K562 (cell line): ENCODE results near the gene LZTS2. TPM values are rescaled to one million over a fixed set of nuclear protein-coding genes. Genes with fewer than 3 reads are reported as not detected.

Source experiments
- C11orf30 ChIP-seq: fragments of 450-650 bp; IDR thresholded peaks from 2 replicates; pipeline ENCODE4 v1.6.1; 2016; ENCODE audit warnings: low read depth, mild to moderate bottlenecking
- FUS ChIP-seq: fragments of 200-400 bp; formaldehyde crosslinking; optimal IDR thresholded peaks from 2 replicates; pipeline ENCODE3; 2017; ENCODE audit warnings: low read depth, low read length
- HDAC1 ChIP-seq, 2 experiments: fragments of 450-650 bp; IDR thresholded peaks; 2 replicates each; pipeline ENCODE4 v1.6.1; 2016 to 2017; ENCODE audit warnings: inconsistent platforms in 1 of 2, mild to moderate bottlenecking in 1 of 2, moderate library complexity in 1 of 2
- KDM1A ChIP-seq, 2 experiments: fragments of 450-650 bp; IDR thresholded peaks; 2 replicates each; pipeline ENCODE4 v1.6.1; 2016; ENCODE audit warnings: mild to moderate bottlenecking in 2 of 2
- LEF1 ChIP-seq: fragments of 450-650 bp; IDR thresholded peaks from 2 replicates; pipeline ENCODE4 v1.6.1; 2016; ENCODE audit warnings: mild to moderate bottlenecking
- MAZ ChIP-seq, 2 experiments: fragments of 450-650 bp in 1 of 2; sonication (generic) in 1 of 2; formaldehyde crosslinking; IDR thresholded peaks in 1 of 2; conservative IDR thresholded peaks in 1 of 2; 2 replicates each; pipeline versions ENCODE4 v1.4.0 to v1.5.0; 2020; ENCODE audit warnings: mild to moderate bottlenecking in 1 of 2, missing genetic modification reagents in 1 of 2
- MEIS2 ChIP-seq: fragments of 450-650 bp; IDR thresholded peaks from 2 replicates; pipeline ENCODE4 v1.6.1; 2014; ENCODE audit warnings: mild to moderate bottlenecking; ENCODE audit not compliant: partially characterized antibody
- NRF1 ChIP-seq, 2 experiments: fragments of 450-650 bp; IDR thresholded peaks in 1 of 2; conservative IDR thresholded peaks in 1 of 2; 2 replicates each; pipeline ENCODE4 v1.6.1; 2014; ENCODE audit warnings: mild to moderate bottlenecking in 2 of 2
- PHF8 ChIP-seq: fragments of 200-600 bp; sonication (generic); IDR thresholded peaks from 2 replicates; pipeline ENCODE4 v1.6.1; 2012; ENCODE audit warnings: mixed run types, mild to moderate bottlenecking, inconsistent platforms, low read length, moderate library complexity, borderline replicate concordance
- RAD21 ChIP-seq, 2 experiments: fragments of 250-450 bp in 1 of 2; fragments of 450-650 bp in 1 of 2; sonication (Bioruptor Pico) in 1 of 2; formaldehyde crosslinking in 1 of 2; IDR thresholded peaks in 1 of 2; conservative IDR thresholded peaks in 1 of 2; 2 replicates each; pipeline versions ENCODE4 v1.4.0 to v1.8.0; 2020 to 2022; ENCODE audit warnings: mild to moderate bottlenecking in 2 of 2, moderate library complexity in 1 of 2
- STAT5B ChIP-seq: fragments of 250-450 bp; sonication (Bioruptor Pico); IDR thresholded peaks from 2 replicates; pipeline ENCODE4 v1.8.0; 2021; ENCODE audit warnings: mild to moderate bottlenecking, inconsistent platforms
- XRCC5 ChIP-seq: fragments of 200-400 bp; formaldehyde crosslinking; IDR thresholded peaks from 2 replicates; pipeline ENCODE4 v1.6.1; 2017; ENCODE audit warnings: low read depth, mild to moderate bottlenecking, low read length
- ZBTB7A ChIP-seq: IDR thresholded peaks from 2 replicates; pipeline ENCODE4 v1.6.1; 2011; ENCODE audit warnings: low read depth, mild to moderate bottlenecking, low read length, moderate library complexity, borderline replicate concordance; ENCODE audit not compliant: control insufficient read depth
- ZNF184 ChIP-seq: sonication (generic); formaldehyde crosslinking; IDR thresholded peaks from 2 replicates; pipeline ENCODE4 v1.5.0; 2020; ENCODE audit warnings: missing genetic modification reagents
- ZNF253 ChIP-seq: fragments of 250-450 bp; sonication (Bioruptor Pico); conservative IDR thresholded peaks from 2 replicates; pipeline ENCODE4 v1.6.1; 2021; ENCODE audit warnings: mild to moderate bottlenecking
- ZNF3 ChIP-seq: fragments of 250-450 bp; sonication (Bioruptor Pico); IDR thresholded peaks from 2 replicates; pipeline ENCODE4 v1.5.0; 2021; ENCODE audit warnings: mild to moderate bottlenecking, moderate library complexity
- ZNF583 ChIP-seq: fragments of 250-450 bp; sonication (Bioruptor Pico); IDR thresholded peaks from 2 replicates; pipeline ENCODE4 v1.4.0; 2020
- polyA plus RNA-seq, 8 experiments: library from polyadenylated mRNA; depleted of rRNA in 4 of 8; stranded (reverse) in 5 of 8; unstranded in 3 of 8; fragments of >200 nt; fragmentation: Nextera tagmentation in 2 of 8; fragmentation: Illumina TruSeq in 1 of 8; extraction: Ambion mirVana in 2 of 8; extraction: Trizol in 1 of 8; gene quantifications; 2 replicates each; pipeline versions ENCODE4 v1.2.1 to v1.2.3, GENCODE V29; 2011 to 2014; ENCODE audit warnings: inconsistent platforms in 1 of 8, missing spikeins in 1 of 8
- total RNA-seq, 7 experiments: library from RNA; depleted of rRNA in 6 of 7; stranded (reverse); fragments of >200 nt in 6 of 7; fragmentation: Illumina TruSeq in 2 of 7; extraction: Trizol in 2 of 7; gene quantifications; 2 replicates each; pipeline versions ENCODE4 v1.2.1 to v1.2.3, GENCODE V29; 2011 to 2021; ENCODE audit warnings: low replicate concordance in 1 of 7
- TF ChIP-seq, protein P1 (sequence below): sonication (generic); formaldehyde crosslinking; IDR thresholded peaks from 2 replicates; pipeline ENCODE4 v1.8.0; 2022; ENCODE audit warnings: mild to moderate bottlenecking, missing genetic modification reagents, borderline replicate concordance
- TF ChIP-seq, protein P2 (sequence below): sonication (generic); formaldehyde crosslinking; IDR thresholded peaks from 2 replicates; pipeline ENCODE4 v1.9.0; 2022; ENCODE audit warnings: mild to moderate bottlenecking, missing genetic modification reagents
- TF ChIP-seq, protein P3 (sequence below): fragments of 200-800 bp; sonication (Bioruptor generic); IDR thresholded peaks from 2 replicates; pipeline ENCODE4 v1.6.1; 2017; ENCODE audit warnings: missing genetic modification characterization, missing compliant biosample characterization
- TF ChIP-seq, protein P4 (sequence below), 2 experiments: fragments of 450-650 bp; conservative IDR thresholded peaks; 2 replicates each; pipeline ENCODE4 v1.6.1; 2017; ENCODE audit warnings: mild to moderate bottlenecking in 2 of 2, moderate library complexity in 2 of 2

LZTS2 gene
- total and polyA plus RNA-seq, 9 of the 15 experiments (the other 6 are each of a cell fraction or from before 2014, with no cell fraction given): 0.23 to 42.5 (median 14.7) TPM

DNA sequence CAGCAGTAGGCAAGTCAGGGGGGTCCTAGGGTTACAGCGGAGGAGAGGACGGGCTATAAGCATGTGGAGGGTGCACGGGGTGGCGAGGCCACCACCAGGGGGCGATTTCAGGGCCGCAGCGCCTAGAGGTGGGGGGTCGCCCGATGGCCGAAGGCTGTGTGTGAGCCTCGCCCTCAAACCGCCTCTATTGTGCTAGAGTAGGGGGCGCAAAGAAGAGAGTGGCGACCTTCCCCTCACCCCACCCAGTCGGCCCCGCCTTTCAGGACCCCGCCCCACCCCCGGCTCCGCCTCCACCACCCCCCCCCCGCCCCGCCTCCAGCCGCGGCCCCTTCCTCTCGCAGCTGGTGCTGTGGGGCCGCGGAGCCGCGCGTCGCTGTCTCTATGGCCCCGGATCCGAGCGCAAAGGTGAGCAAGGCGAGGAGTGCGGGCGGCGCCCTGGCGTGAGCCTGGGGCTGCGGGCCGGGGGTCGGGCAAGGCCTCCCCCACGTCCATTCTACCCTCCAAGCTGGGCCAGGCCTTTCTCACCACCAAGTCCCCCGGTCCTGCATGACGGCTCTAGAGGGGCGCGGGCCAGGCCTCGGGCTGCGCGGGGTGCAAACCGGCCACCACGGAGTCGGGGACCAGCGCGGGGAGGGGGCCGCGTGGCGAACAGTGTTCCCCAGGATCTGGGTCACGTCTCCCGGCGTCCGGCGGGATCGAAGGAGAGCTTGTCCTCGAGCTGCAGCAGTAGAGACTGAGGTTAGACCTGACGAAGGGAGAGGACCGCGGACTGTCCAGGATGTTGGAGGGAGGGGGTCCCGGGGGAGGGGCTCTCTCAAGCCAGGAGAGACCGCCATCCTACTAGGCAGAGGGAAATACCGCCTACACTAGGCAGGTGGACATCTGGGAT lies 30.2 kb upstream of the LZTS2 start, which contains the start of gene SEMA4G (continued):
- TF ChIP-seq, protein P1, sequence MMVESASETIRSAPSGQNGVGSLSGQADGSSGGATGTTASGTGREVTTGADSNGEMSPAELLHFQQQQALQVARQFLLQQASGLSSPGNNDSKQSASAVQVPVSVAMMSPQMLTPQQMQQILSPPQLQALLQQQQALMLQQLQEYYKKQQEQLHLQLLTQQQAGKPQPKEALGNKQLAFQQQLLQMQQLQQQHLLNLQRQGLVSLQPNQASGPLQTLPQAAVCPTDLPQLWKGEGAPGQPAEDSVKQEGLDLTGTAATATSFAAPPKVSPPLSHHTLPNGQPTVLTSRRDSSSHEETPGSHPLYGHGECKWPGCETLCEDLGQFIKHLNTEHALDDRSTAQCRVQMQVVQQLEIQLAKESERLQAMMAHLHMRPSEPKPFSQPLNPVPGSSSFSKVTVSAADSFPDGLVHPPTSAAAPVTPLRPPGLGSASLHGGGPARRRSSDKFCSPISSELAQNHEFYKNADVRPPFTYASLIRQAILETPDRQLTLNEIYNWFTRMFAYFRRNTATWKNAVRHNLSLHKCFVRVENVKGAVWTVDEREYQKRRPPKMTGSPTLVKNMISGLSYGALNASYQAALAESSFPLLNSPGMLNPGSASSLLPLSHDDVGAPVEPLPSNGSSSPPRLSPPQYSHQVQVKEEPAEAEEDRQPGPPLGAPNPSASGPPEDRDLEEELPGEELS: 0 out of 2 replicates have a peak, but pooled peaks have one; percentile 62
- TF ChIP-seq STAT5B (CRISPR knock-in tag) (no peak), MAZ (CRISPR knock-in tag; conservative IDR thresholded peaks at IDR 0.05 in 1 of 2, IDR thresholded peaks at IDR 0.05 in 1 of 2) (peak in 1 of 2 experiments; percentile 68; a peak in 2 of 4 replicates), C11orf30 (no peak), RAD21 (CRISPR knock-in tag; conservative IDR thresholded peaks at IDR 0.05 in 1 of 2, IDR thresholded peaks at IDR 0.05 in 1 of 2) (peak in 1 of 2 experiments; percentile 31; a peak in 3 of 4 replicates), ZBTB7A (peak; percentile 89), ZNF583 (CRISPR knock-in tag) (no peak), ZNF184 (CRISPR knock-in tag) (no peak), FUS (no peak), PHF8 (peak; percentile 43; the same call in 1 of the 2 replicates), MEIS2 (no peak), XRCC5 (peak; percentile 50; the same call in 1 of the 2 replicates), ZNF253 (CRISPR knock-in tag) (no peak), LEF1 (no peak), NRF1 (conservative IDR thresholded peaks at IDR 0.05 in 1 of 2, IDR thresholded peaks at IDR 0.05 in 1 of 2) (0 out of 4 replicates have a peak, but pooled peaks of 1 of the 2 experiments have one; percentile 11), HDAC1 (IDR thresholded peaks at IDR 0.05) (0 out of 4 replicates have a peak, but pooled peaks of 1 of the 2 experiments have one; percentile 12), KDM1A (IDR thresholded peaks at IDR 0.05) (peak in 1 of 2 experiments; percentile 53; a peak in 1 of 4 replicates), ZNF3 (CRISPR knock-in tag) (no peak)
- TF ChIP-seq, protein P2, sequence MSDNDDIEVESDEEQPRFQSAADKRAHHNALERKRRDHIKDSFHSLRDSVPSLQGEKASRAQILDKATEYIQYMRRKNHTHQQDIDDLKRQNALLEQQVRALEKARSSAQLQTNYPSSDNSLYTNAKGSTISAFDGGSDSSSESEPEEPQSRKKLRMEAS: peak; percentile 53; the same call in 1 of the 2 replicates
- TF ChIP-seq, protein P3, sequence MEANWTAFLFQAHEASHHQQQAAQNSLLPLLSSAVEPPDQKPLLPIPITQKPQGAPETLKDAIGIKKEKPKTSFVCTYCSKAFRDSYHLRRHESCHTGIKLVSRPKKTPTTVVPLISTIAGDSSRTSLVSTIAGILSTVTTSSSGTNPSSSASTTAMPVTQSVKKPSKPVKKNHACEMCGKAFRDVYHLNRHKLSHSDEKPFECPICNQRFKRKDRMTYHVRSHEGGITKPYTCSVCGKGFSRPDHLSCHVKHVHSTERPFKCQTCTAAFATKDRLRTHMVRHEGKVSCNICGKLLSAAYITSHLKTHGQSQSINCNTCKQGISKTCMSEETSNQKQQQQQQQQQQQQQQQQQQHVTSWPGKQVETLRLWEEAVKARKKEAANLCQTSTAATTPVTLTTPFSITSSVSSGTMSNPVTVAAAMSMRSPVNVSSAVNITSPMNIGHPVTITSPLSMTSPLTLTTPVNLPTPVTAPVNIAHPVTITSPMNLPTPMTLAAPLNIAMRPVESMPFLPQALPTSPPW: peak; percentile 66
- TF ChIP-seq, protein P4, sequence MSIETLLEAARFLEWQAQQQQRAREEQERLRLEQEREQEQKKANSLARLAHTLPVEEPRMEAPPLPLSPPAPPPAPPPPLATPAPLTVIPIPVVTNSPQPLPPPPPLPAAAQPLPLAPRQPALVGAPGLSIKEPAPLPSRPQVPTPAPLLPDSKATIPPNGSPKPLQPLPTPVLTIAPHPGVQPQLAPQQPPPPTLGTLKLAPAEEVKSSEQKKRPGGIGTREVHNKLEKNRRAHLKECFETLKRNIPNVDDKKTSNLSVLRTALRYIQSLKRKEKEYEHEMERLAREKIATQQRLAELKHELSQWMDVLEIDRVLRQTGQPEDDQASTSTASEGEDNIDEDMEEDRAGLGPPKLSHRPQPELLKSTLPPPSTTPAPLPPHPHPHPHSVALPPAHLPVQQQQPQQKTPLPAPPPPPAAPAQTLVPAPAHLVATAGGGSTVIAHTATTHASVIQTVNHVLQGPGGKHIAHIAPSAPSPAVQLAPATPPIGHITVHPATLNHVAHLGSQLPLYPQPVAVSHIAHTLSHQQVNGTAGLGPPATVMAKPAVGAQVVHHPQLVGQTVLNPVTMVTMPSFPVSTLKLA (conservative IDR thresholded peaks at IDR 0.05): 0 out of 4 replicates have a peak, but pooled peaks of 1 of the 2 experiments have one; percentile 7
